NCI-H510A treated with DMSO at 0.1 percent for 48 hours (cell line): ENCODE data around the gene RAP1GAP2.

ENCODE experiments used
- DNase-seq: peaks from one replicate; lab custom pipeline; 2025; lab: John Stamatoyannopoulos, UW

Gene RAP1GAP2

GRCh38 chr17:2947996-2948550 is 151.8 kb downstream of the RAP1GAP2 start:
- DNase-seq: no peak

GRCh38 chr17:2948721-2949468 is 152.7 kb downstream of the RAP1GAP2 start:
- DNase-seq: no peak

GRCh38 chr17:2949469-2950044 is 153.3 kb downstream of the RAP1GAP2 start:
- DNase-seq: no peak

- DNase-seq: no peak
Observed at GRCh38 chr17:2950846-2951245, 154.6 kb downstream of the RAP1GAP2 start.

GRCh38 chr17:2952174-2952845 is 156.1 kb downstream of the RAP1GAP2 start:
- no peak for DNase-seq

GRCh38 chr17:2954898-2955445 is 158.7 kb downstream of the RAP1GAP2 start:
- peak; percentile 10 for DNase-seq

DNA sequence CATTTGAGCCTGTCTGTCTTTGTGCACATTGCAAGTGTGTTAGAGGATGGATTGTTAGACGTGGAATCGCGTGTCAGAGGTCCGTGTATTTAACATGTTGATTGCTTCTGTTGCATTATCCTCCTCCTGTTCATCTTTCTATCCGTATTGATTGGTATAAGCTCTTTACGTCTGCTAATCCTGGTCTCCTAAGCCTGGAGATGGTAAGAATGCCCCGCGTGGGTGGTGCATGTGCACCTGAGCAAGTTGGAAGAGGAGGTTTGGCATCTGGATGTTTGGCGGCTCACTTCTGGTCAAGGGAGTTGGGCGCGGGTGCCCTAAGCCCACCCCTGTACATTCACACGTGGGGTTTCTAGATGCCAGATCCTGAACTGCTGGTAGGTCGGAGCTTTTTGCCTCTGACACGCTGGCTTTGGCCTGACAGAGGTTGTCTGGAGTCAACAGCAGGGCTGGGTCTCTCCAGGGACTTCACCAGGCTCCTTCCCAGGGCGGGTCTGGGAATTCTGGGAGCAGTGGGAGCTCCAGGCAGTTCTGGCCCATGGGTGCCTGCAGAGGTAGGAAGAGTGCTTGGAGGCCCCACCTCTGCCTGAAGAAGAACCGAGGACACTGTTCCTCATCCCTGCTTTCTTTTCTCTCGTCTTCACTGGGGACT is 159.8 kb downstream of the RAP1GAP2 start:
- no peak for DNase-seq

DNA sequence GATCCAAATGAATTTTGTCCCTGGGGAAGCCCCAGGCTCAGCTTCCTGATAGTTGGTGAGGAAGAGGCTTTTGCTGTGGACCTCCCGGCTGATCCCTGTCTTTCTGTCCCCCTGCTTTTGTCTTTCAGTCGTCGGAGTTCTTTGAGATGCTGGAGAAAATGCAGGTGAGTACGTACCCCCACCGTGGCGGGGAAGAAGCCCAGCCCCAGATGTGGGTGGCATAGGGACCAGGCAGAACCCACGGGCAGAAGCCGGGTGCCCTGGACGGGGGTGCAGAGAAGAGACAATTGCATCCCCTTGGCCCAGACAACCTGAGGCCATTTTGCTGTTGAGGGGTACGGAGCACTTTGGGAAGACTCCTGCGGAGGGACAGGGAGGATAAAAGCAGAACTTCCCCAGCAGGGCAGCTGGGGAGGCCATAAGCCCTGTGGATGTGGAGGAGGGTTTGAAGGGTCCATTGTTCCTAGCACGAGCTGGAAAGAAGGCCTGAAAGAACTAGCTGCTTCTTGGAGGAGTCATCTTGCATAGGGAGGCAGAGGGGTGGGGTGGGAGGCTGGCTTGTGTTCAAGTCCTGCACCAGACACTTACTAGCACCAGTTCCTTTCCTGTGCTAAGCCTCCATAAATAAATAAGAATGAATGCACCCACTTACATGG is 161.5 kb downstream of the RAP1GAP2 start:
- no peak for DNase-seq

GRCh38 chr17:2958706-2959222 is 162.5 kb downstream of the RAP1GAP2 start:
- DNase-seq: no peak

DNA sequence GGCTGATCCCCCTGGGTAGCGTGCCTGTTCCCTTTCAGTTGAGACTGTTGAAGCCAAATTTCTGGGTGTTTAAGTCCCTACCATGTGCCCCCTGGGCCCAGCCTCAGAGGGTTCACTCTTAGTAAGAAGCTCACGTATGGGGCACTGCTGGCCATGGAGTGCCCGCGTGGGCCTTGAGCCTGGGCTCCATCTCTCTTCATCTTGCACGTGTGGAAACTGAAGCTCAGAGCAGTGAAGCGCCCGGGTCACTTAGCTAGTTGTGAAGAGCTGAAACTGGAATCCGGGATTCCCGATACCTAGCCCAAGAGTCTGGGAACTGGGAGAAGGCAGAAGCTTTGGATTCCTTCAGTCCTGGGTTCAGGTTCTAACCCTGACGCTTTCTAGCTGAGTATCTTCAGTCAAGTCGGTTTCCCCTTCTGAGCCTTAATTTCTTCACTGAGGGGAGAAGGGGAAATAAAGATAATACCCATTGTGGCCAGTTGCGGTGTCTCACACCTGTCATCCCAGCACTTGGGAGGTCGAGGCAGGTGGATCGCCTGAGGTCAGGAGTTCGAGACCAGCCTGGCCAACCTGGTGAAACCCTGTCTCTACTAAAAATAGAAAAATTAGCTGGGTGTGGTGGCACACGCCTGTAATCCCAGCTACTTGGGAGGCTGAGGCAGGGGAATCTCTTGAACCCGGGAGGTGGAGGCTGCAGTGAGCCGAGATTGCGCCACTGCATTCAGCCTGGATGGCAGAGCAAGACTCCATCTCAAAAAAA is 163.3 kb downstream of the RAP1GAP2 start:
- no peak for DNase-seq

DNA sequence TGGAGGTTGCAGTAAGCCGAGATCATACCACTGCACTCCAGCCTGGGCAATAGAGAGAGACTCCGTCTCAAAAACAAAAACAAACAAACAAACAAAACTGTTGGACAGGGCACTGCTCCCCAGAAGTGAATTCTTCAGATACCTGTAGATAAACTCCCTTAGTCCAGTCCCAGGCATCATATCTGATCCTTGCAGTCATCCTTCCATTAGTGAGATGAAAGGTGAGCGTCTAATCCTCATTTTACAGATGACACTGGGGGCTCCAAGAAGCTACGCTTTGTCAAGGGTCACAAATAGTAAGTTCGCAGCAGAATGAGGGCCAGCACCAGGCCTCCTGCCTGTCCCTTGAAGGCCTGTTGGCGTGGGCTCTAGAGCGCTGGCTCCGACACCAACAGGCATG is 165.2 kb downstream of the RAP1GAP2 start:
- DNase-seq: no peak

DNA sequence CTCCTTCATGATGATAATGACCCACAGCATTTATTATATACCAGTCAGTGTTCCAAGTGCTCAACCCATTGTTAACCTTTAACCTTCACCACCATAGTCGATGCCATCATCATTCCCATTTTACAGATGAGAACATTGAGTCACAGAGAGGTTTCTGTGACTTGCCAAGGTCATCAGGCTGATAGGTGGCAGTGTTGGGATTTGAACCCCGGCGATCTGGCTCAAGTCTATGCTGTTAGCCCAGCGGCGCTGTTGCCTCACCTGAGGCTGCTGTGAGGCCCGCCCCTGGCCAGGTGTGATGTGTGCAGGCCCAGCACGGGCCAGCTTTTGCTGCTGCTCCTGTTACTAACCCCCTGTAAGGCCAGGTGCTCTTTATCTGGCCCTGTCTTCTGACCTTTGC is 166.0 kb downstream of the RAP1GAP2 start:
- DNase-seq: no peak

GRCh38 chr17:2962729-2963128 is 166.5 kb downstream of the RAP1GAP2 start:
- DNase-seq: no peak

GRCh38 chr17:2963332-2964027 is 167.2 kb downstream of the RAP1GAP2 start:
- no peak for DNase-seq

- DNase-seq: no peak
Observed at GRCh38 chr17:2964028-2964356, 167.8 kb downstream of the RAP1GAP2 start.

DNA sequence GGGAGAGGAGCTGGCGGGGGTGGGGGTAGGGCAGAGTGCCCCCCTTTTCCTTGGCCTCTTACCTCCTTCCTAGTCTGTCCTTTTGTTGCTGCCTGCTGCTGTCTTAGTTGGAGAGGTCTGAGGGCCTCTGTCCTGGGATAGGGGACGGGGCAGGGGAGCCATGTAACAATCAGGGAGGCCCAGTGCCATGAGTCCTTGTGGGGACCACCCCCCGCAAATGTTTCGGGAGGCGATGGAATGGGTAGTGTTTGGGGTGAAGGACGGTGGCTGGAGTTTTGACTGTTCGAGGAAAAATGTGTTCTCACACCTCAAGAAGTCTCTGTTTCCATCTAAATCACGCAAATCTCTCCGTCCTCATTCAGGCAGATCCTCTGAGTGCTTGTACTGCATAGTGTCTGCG is 168.1 kb downstream of the RAP1GAP2 start:
- no peak for DNase-seq

GRCh38 chr17:2964831-2965230 is 168.6 kb downstream of the RAP1GAP2 start:
- DNase-seq: no peak

GRCh38 chr17:2965621-2966595 is 169.7 kb downstream of the RAP1GAP2 start:
- no peak for DNase-seq

- no peak for DNase-seq
Observed at GRCh38 chr17:2967515-2967914, 171.3 kb downstream of the RAP1GAP2 start.
